SKM-1 (cell line): Measurements from ENCODE around the gene EDN2.
A peak's percentile ranks its signal among the peaks of the same experiment; 100 is the strongest.

Experiments used
- DNase-seq: peaks from one replicate; lab custom pipeline; 2025; ENCODE audit not compliant: unreplicated experiment; lab: John Stamatoyannopoulos, UW

The EDN2 gene

GRCh38 chr1:41442697-41443251 lies 41.7 kb downstream of the EDN2 start:
- DNase-seq, result no peak

- DNase-seq, result no peak
These were observed 44.0 kb downstream of the EDN2 start for GRCh38 chr1:41440321-41441085.

- DNase-seq, result no peak
These were observed 45.2 kb downstream of the EDN2 start for GRCh38 chr1:41439234-41439633.

- no peak for DNase-seq
These were observed 45.8 kb downstream of the EDN2 start for GRCh38 chr1:41438711-41439110.

- DNase-seq, result no peak
These were observed 47.5 kb downstream of the EDN2 start for GRCh38 chr1:41437011-41437355.

- DNase-seq, result no peak
These were observed 48.0 kb downstream of the EDN2 start for GRCh38 chr1:41436281-41437010.

GRCh38 chr1:41435570-41436178 lies 48.8 kb downstream of the EDN2 start:
- no peak for DNase-seq

- no peak for DNase-seq
These were observed 49.6 kb downstream of the EDN2 start for GRCh38 chr1:41434748-41435449.

GRCh38 chr1:41434306-41434705 lies 50.2 kb downstream of the EDN2 start:
- DNase-seq, result no peak

GRCh38 chr1:41433501-41433900 lies 51.0 kb downstream of the EDN2 start:
- no peak for DNase-seq

GRCh38 chr1:41432481-41433280 lies 51.8 kb downstream of the EDN2 start:
- DNase-seq, result peak; percentile 39

GRCh38 chr1:41431490-41432350 lies 52.8 kb downstream of the EDN2 start:
- no peak for DNase-seq

- no peak for DNase-seq
These were observed 53.9 kb downstream of the EDN2 start for GRCh38 chr1:41430582-41430981.

GRCh38 chr1:41430069-41430468 lies 54.4 kb downstream of the EDN2 start:
- DNase-seq, result no peak

- no peak for DNase-seq
These were observed 54.8 kb downstream of the EDN2 start for GRCh38 chr1:41429641-41430035.
